Breast epithelium (tissue), 4 donors: ENCODE measurements around the gene TOP3A. TPM values are rescaled to one million over a fixed set of nuclear protein-coding genes. Genes with fewer than 3 reads are reported as not detected.

ENCODE experiments used
- DNase-seq, 2 donors: peaks; one replicate each; pipeline ENCODE4 v3.0.0-alpha.2; 2019; ENCODE audit warnings: low spot score in 2 of 2
- H3K27ac ChIP-seq, 2 donors: fragments of 200-600 bp; sonication (generic) in 1 of 2; one replicate each; pipeline ENCODE4 v1.5.1; 2016 to 2019; ENCODE audit warnings: mild to moderate bottlenecking in 1 of 2
- H3K27me3 ChIP-seq, 2 donors: fragments of 200-600 bp; sonication (generic) in 1 of 2; one replicate each; pipeline versions ENCODE4 v1.5.1 to v1.6.0; 2017 to 2019; ENCODE audit warnings: control low read depth in 1 of 2, mild to moderate bottlenecking in 1 of 2
- H3K36me3 ChIP-seq: fragments of 200-600 bp; one replicate; pipeline ENCODE4 v1.5.1; 2019
- H3K4me1 ChIP-seq, 2 donors: fragments of 200-600 bp; sonication (generic); one replicate each; pipeline ENCODE4 v1.5.1; 2016 to 2019; ENCODE audit warnings: control low read depth in 1 of 2
- H3K4me3 ChIP-seq, 3 donors: fragments of 200-600 bp; sonication (generic); 1 replicate in 2 of 3; 2 replicates in 1 of 3; pipeline ENCODE4 v1.5.1; 2016 to 2019; ENCODE audit warnings: mild to moderate bottlenecking in 3 of 3, moderate library complexity in 2 of 3
- H3K9me3 ChIP-seq, 2 donors: fragments of 200-600 bp; sonication (generic) in 1 of 2; one replicate each; pipeline ENCODE4 v1.5.1; 2016 to 2019; ENCODE audit warnings: control low read depth in 1 of 2
- CTCF ChIP-seq, 3 donors: fragments of 450-650 bp; IDR thresholded peaks; one replicate each; pipeline ENCODE4 v1.5.1; 2016 to 2017; ENCODE audit warnings: antibody characterized with exemption in 3 of 3, mild to moderate bottlenecking in 3 of 3, moderate library complexity in 3 of 3
- POLR2A ChIP-seq: fragments of 450-650 bp; IDR thresholded peaks from one replicate; pipeline ENCODE4 v1.6.1; 2016; ENCODE audit warnings: antibody characterized with exemption, mild to moderate bottlenecking, moderate library complexity
- POLR2AphosphoS5 ChIP-seq, 3 donors: sonication (generic); formaldehyde crosslinking; IDR thresholded peaks; one replicate each; pipeline ENCODE4 v1.6.1; 2017; ENCODE audit warnings: antibody characterized with exemption in 3 of 3
- intact Hi-C: fragments of 100-400 bp; cut with DNase I; formaldehyde crosslinking; loops from one replicate; pipeline ENCODE4 v1.15.1; 2023; ENCODE audit warnings: low total_unique reads
- total RNA-seq, 3 donors: library from RNA; depleted of rRNA; stranded (reverse); fragments of >200 nt; gene quantifications; one replicate each; pipeline ENCODE4 v1.1.0, GENCODE V29; 2016

The TOP3A gene
- total RNA-seq, 3 donors from 2014 or later: 25.9 to 46.5 (median 30.1) TPM

GRCh38 chr17:18323507-18324139 lies 8.8 kb upstream of the TOP3A start:
- Histone ChIP-seq H3K36me3 (peaks cover 11% of the 10 kb centered on the region), H3K4me1 (peaks cover 9 to 25% of the 10 kb centered on the region in 2 donors), H3K27me3 (no peaks in the 10 kb centered on the region), H3K27ac (no peak overlapping the region), H3K4me3 (no peak overlapping the region), H3K9me3 (no peaks in the 10 kb centered on the region)
- no peak for DNase-seq
- TF ChIP-seq POLR2A: no peak
- TF ChIP-seq CTCF (IDR thresholded peaks at IDR 0.05): no peak
- no peak for TF ChIP-seq POLR2AphosphoS5 (IDR thresholded peaks at IDR 0.05)
- intact Hi-C loops: no loop called here

- Histone ChIP-seq H3K27ac (no peak overlapping the region), H3K4me3 (no peak overlapping the region), H3K4me1 (peaks cover 13 to 31% of the 10 kb centered on the region in 2 donors), H3K9me3 (no peaks in the 10 kb centered on the region), H3K36me3 (peaks cover 11% of the 10 kb centered on the region), H3K27me3 (no peaks in the 10 kb centered on the region)
- TF ChIP-seq POLR2AphosphoS5 (IDR thresholded peaks at IDR 0.05) (no peak), CTCF (IDR thresholded peaks at IDR 0.05) (no peak), POLR2A (no peak)
- intact Hi-C loops: no loop called here
- no peak for DNase-seq
These were observed 8.2 kb upstream of the TOP3A start for GRCh38 chr17:18323007-18323406.

- no peak overlapping the region for H3K4me3 ChIP-seq
- H3K27me3 ChIP-seq: no peaks in the 10 kb centered on the region
- H3K4me1 ChIP-seq: peaks cover 18 to 34% of the 10 kb centered on the region in 2 donors
- peaks cover 11% of the 10 kb centered on the region for H3K36me3 ChIP-seq
- DNase-seq: no peak
- TF ChIP-seq POLR2A (no peak), CTCF (IDR thresholded peaks at IDR 0.05) (no peak), POLR2AphosphoS5 (IDR thresholded peaks at IDR 0.05) (no peak)
- no peaks in the 10 kb centered on the region for H3K9me3 ChIP-seq
- intact Hi-C loops: no loop called here
- H3K27ac ChIP-seq: no peak overlapping the region
These were observed 7.7 kb upstream of the TOP3A start for GRCh38 chr17:18322522-18322921.

GRCh38 chr17:18321309-18321708 lies 6.5 kb upstream of the TOP3A start:
- DNase-seq: no peak
- no peak overlapping the region for H3K27ac ChIP-seq
- no peaks in the 10 kb centered on the region for H3K9me3 ChIP-seq
- intact Hi-C loops: no loop called here
- H3K27me3 ChIP-seq: no peaks in the 10 kb centered on the region
- H3K36me3 ChIP-seq: peaks cover 11% of the 10 kb centered on the region
- peaks cover 18 to 47% of the 10 kb centered on the region in 2 donors for H3K4me1 ChIP-seq
- no peak overlapping the region for H3K4me3 ChIP-seq
- TF ChIP-seq POLR2AphosphoS5 (IDR thresholded peaks at IDR 0.05) (no peak), CTCF (IDR thresholded peaks at IDR 0.05) (no peak), POLR2A (no peak)

GRCh38 chr17:18320301-18320700 lies 5.5 kb upstream of the TOP3A start:
- H3K27me3 ChIP-seq: no peaks in the 10 kb centered on the region
- H3K4me3 ChIP-seq: peak overlapping the region in 1 of 3 donors; percentile 94
- H3K36me3 ChIP-seq: peaks cover 11% of the 10 kb centered on the region
- no peak for DNase-seq
- TF ChIP-seq CTCF (IDR thresholded peaks at IDR 0.05) (no peak), POLR2AphosphoS5 (IDR thresholded peaks at IDR 0.05) (no peak), POLR2A (no peak)
- H3K4me1 ChIP-seq: peaks cover 18 to 54% of the 10 kb centered on the region in 2 donors
- no peak overlapping the region for H3K27ac ChIP-seq
- no peaks in the 10 kb centered on the region for H3K9me3 ChIP-seq
- intact Hi-C loops: no loop called here
